Measurements from ENCODE around the gene SMYD3. TPM values are rescaled to one million over a fixed set of nuclear protein-coding genes. Genes with fewer than 3 reads are reported as not detected.

The SMYD3 gene
- total RNA-seq, 4 donors from 2014 or later, result 7.6 to 26.3 (median 13.4) TPM

DNA sequence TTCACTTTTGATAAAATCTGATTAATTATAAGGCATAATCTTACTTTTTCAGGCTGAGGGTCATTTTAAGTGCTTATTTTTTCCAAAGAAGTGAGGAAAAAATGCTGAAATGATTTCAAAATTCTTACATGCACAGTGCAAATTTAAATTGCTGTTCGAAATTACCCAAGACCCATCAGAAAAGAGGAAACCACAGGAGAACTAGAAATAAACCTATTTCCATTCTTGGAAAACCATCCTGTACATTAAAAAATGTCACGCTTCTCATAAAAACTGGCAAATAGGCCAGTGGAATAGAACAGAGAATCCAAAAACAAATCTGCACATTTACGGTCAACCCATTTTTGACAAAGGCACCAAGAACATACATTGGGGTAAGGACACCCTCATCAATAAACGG lies 414.9 kb downstream of the SMYD3 start:
- TF ChIP-seq, protein P1, sequence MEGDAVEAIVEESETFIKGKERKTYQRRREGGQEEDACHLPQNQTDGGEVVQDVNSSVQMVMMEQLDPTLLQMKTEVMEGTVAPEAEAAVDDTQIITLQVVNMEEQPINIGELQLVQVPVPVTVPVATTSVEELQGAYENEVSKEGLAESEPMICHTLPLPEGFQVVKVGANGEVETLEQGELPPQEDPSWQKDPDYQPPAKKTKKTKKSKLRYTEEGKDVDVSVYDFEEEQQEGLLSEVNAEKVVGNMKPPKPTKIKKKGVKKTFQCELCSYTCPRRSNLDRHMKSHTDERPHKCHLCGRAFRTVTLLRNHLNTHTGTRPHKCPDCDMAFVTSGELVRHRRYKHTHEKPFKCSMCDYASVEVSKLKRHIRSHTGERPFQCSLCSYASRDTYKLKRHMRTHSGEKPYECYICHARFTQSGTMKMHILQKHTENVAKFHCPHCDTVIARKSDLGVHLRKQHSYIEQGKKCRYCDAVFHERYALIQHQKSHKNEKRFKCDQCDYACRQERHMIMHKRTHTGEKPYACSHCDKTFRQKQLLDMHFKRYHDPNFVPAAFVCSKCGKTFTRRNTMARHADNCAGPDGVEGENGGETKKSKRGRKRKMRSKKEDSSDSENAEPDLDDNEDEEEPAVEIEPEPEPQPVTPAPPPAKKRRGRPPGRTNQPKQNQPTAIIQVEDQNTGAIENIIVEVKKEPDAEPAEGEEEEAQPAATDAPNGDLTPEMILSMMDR (IDR thresholded peaks at IDR 0.05), result no peak

DNA sequence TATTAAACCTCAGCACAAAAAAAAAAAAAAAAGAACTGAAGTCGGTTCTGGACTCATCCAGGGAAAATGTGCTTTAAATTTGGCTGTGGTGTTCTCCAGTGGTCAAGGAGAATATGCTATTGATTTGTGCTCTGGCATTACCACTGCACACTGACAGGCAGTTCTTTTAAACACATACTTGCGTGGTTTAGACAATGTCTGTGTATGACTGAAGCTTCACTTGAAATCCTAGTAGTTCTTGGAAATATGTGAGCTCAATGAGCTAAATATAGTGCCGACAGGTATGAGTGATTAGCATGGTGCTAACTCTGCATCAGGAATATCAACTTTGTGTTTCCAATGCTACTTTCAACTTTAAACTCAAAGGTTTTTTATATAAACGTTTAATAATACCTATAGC lies 415.6 kb downstream of the SMYD3 start:
- TF ChIP-seq, protein P1 (IDR thresholded peaks at IDR 0.05), result no peak
- ATAC-seq (ENCODE audit: low FRiP score), result no peak

More for the DNA sequence above, 414.9 kb downstream of the SMYD3 start:
- DNase-seq (ENCODE audit: low spot score) (no peak), ATAC-seq (ENCODE audit: low FRiP score) (no peak)

GRCh38 chr1:246086191-246086590 lies 420.9 kb downstream of the SMYD3 start:
- TF ChIP-seq, protein P1 (IDR thresholded peaks at IDR 0.05), result no peak
- ATAC-seq (ENCODE audit: low FRiP score) (no peak), DNase-seq (ENCODE audit: low spot score) (no peak)

More for the DNA sequence above, 415.6 kb downstream of the SMYD3 start:
- DNase-seq (ENCODE audit: low spot score), result no peak

DNA sequence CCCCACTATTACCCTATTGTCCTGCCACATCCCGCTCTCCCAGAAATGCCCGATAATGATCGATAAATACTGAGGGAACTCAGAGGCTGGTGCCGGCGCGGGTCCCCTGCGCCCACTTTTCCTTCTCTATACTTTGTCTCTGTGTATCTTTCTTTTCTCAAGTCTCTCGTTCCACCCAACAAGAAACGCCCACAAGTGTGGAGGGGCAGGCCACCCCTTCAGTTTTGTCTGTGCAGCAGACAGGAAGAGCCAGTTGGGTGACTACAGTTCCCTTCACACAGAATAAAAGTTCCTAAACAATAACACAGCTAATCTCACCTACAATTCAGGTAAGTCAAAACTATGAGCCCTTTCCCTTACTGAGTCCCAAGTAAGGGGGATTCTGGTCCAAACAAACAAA lies 423.7 kb downstream of the SMYD3 start:
- no peak for ATAC-seq (ENCODE audit: low FRiP score)
- TF ChIP-seq, protein P1 (IDR thresholded peaks at IDR 0.05), result no peak
- DNase-seq (ENCODE audit: low spot score), result no peak

GRCh38 chr1:246081856-246082668 lies 425.0 kb downstream of the SMYD3 start:
- ATAC-seq (ENCODE audit: low FRiP score) (no peak), DNase-seq (ENCODE audit: low spot score) (no peak)
- TF ChIP-seq, protein P1 (IDR thresholded peaks at IDR 0.05), result no peak

DNA sequence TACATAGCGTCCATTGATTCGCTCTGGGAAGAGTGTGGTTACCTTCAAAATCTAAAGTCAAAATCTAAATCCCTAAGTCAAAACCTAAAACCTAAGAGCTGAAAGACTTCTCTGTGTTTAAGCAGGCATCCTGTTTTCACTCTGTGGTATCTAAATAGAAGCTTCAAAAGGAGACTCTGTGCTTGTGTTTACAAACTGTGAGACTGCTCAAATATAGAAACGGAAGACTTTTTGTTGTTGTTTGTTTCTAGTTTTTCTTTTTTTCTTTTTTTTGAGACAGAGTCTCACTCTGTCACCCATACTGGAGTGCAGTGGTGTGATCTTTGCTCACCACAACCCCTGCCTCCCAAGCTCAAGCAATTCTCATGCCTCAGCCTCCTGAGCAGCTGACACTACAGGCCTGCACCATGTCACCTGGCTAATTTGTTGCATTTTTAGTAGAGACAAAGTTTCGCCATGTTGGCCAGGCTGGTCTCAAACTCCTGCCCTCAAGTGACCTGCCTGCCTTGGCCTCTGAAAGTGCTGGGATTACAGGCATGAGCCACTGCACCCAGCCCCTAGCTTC lies 425.9 kb downstream of the SMYD3 start:
- TF ChIP-seq, protein P1 (IDR thresholded peaks at IDR 0.05), result no peak
- ATAC-seq (ENCODE audit: low FRiP score) (no peak), DNase-seq (ENCODE audit: low spot score) (no peak)

GRCh38 chr1:246080031-246080430 lies 427.0 kb downstream of the SMYD3 start:
- ATAC-seq (ENCODE audit: low FRiP score) (no peak), DNase-seq (ENCODE audit: low spot score) (no peak)
- TF ChIP-seq, protein P1 (IDR thresholded peaks at IDR 0.05), result no peak

Measured in omental fat pad (tissue), 4 donors.